ENCODE measurements around the gene PLTP.
"Not testable (repeated sequence)": the region's sequence is repeated elsewhere in the genome, so short reads cannot be mapped to it uniquely, and the experiment has no call there.

The PLTP gene

GRCh38 chr20:45944151-45944964 lies 32.4 kb upstream of the PLTP start:
- DNase-seq = no peak

GRCh38 chr20:45943613-45944012 lies 31.7 kb upstream of the PLTP start:
- DNase-seq = no peak

- DNase-seq = no peak
Measured at GRCh38 chr20:45940469-45940868, 28.5 kb upstream of the PLTP start.

GRCh38 chr20:45940053-45940452 lies 28.1 kb upstream of the PLTP start:
- no peak for DNase-seq

- no peak for DNase-seq
Measured at GRCh38 chr20:45938727-45939438, 26.9 kb upstream of the PLTP start.

- DNase-seq = no peak
Measured at GRCh38 chr20:45937765-45938164, 25.8 kb upstream of the PLTP start.

- DNase-seq = no peak
Measured at GRCh38 chr20:45935416-45936046, 23.6 kb upstream of the PLTP start.

GRCh38 chr20:45934586-45935415 lies 22.8 kb upstream of the PLTP start, which contains the start of gene PCIF1:
PCIF1 (plus strand) TSS chr20:45934683; CDS start chr20:45939000, 4,317 bp downstream.
- peak; percentile 98 for DNase-seq

- peak; percentile 88 for DNase-seq
Measured at GRCh38 chr20:45934046-45934585, 22.2 kb upstream of the PLTP start.

GRCh38 chr20:45933266-45934045 lies 21.5 kb upstream of the PLTP start:
- DNase-seq = peak; percentile 81

GRCh38 chr20:45931680-45932079 lies 19.7 kb upstream of the PLTP start:
- not testable (repeated sequence) for DNase-seq

- DNase-seq = no peak
Measured at GRCh38 chr20:45927071-45927878, 15.3 kb upstream of the PLTP start.

GRCh38 chr20:45926731-45927070 lies 14.7 kb upstream of the PLTP start:
- no peak for DNase-seq

GRCh38 chr20:45925821-45926506 lies 14.0 kb upstream of the PLTP start:
- no peak for DNase-seq

- peak; percentile 61 for DNase-seq
Measured at GRCh38 chr20:45924391-45925261, 12.7 kb upstream of the PLTP start.

- DNase-seq = no peak
Measured at GRCh38 chr20:45921337-45922189, 9.6 kb upstream of the PLTP start.

GRCh38 chr20:45920462-45921336 lies 8.7 kb upstream of the PLTP start:
- no peak for DNase-seq
